NCI-H2196 (cell line): ENCODE results near the gene KLK2.
A peak's percentile ranks its signal among the peaks of the same experiment; 100 is the strongest.

ENCODE experiments used
- DNase-seq: peaks from one replicate; lab custom pipeline; 2025; ENCODE audit not compliant: unreplicated experiment; lab: John Stamatoyannopoulos, UW

KLK2 gene

GRCh38 chr19:50921426-50922316, 48.4 kb downstream of the KLK2 start:
- peak; percentile 48 for DNase-seq

GRCh38 chr19:50922317-50922853, 49.1 kb downstream of the KLK2 start:
- peak; percentile 97 for DNase-seq

- no peak for DNase-seq
Observed at GRCh38 chr19:50924586-50924985, 51.3 kb downstream of the KLK2 start.

- no peak for DNase-seq
Observed at GRCh38 chr19:50925734-50926133, 52.5 kb downstream of the KLK2 start.

- DNase-seq: no peak
Observed at GRCh38 chr19:50926144-50926543, 52.9 kb downstream of the KLK2 start.

- DNase-seq: peak; percentile 55
Observed at GRCh38 chr19:50928831-50929230, 55.6 kb downstream of the KLK2 start.
